ENCODE data around the gene SUPT20HL1.

- TF ChIP-seq CTCF (IDR thresholded peaks at IDR 0.05): no peak
- no peak for TF ChIP-seq POLR2A (IDR thresholded peaks at IDR 0.05)
Observed at GRCh38 chrX:24391843-24392242, 31.4 kb downstream of the SUPT20HL1 start.

All from testis (tissue), 2 donors.